Measurements from ENCODE around the gene BRD1.

The BRD1 gene

GRCh38 chr22:49827853-49828598, at the start of gene BRD1:
Gene BRD1 (minus strand): TSS chr22:49827873. CDS start chr22:49824317, 3,556 bp downstream.
- DNase-seq, result no peak

- DNase-seq, result no peak
Measured at GRCh38 chr22:49873228-49873940, 45.7 kb upstream of the BRD1 start.

- no peak for DNase-seq
Measured at GRCh38 chr22:49872347-49872746, 44.7 kb upstream of the BRD1 start.

- no peak for DNase-seq
Measured at GRCh38 chr22:49871482-49871881, 43.8 kb upstream of the BRD1 start.

- no peak for DNase-seq
Measured at GRCh38 chr22:49869845-49870712, 42.4 kb upstream of the BRD1 start.

- DNase-seq, result no peak
Measured at GRCh38 chr22:49869086-49869830, 41.6 kb upstream of the BRD1 start.

GRCh38 chr22:49867303-49868265, 39.9 kb upstream of the BRD1 start:
- no peak for DNase-seq

- DNase-seq, result no peak
Measured at GRCh38 chr22:49866646-49867045, 39.0 kb upstream of the BRD1 start.

GRCh38 chr22:49866134-49866533, 38.5 kb upstream of the BRD1 start:
- no peak for DNase-seq

GRCh38 chr22:49865156-49865555, 37.5 kb upstream of the BRD1 start:
- DNase-seq, result no peak

GRCh38 chr22:49863931-49864330, 36.3 kb upstream of the BRD1 start:
- DNase-seq, result no peak

GRCh38 chr22:49862496-49862776, 34.8 kb upstream of the BRD1 start:
- no peak for DNase-seq

- no peak for DNase-seq
Measured at GRCh38 chr22:49861642-49862495, 34.2 kb upstream of the BRD1 start.

GRCh38 chr22:49858827-49859226, 31.2 kb upstream of the BRD1 start:
- no peak for DNase-seq

GRCh38 chr22:49856766-49857618, 29.3 kb upstream of the BRD1 start:
- DNase-seq, result no peak

- DNase-seq, result no peak
Measured at GRCh38 chr22:49856343-49856742, 28.7 kb upstream of the BRD1 start.

GRCh38 chr22:49855251-49855911, 27.7 kb upstream of the BRD1 start:
- DNase-seq, result no peak

- DNase-seq, result no peak
Measured at GRCh38 chr22:49853981-49854831, 26.5 kb upstream of the BRD1 start.
